GM04503 (cell line): ENCODE measurements around the gene TMEM140.
"Not testable (repeated sequence)": the region's sequence is repeated elsewhere in the genome, so short reads cannot be mapped to it uniquely, and the experiment has no call there.

Source experiments
- DNase-seq: peaks from one replicate; pipeline ENCODE4 v3.0.0-alpha.2; 2012; ENCODE audit warnings: low read depth

Gene TMEM140

DNA sequence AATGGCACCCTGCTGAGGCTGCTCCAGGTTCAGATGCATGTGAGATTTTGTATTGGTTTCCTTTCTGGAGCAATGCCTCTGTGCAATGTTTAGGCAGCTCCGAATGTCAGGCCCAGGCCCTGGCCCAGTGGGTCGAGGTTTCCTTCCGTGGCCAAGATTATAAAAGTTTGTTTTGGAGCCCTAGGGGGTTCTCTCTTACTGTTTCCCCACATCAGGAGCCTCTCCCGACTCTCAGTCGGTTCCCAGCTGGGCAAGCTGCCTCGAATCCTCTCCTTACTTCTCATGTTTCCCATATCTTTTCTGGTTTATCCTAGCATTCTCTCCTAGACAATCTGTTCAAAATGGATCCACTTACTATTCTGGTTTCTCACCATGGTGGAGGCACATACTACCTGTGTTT lies 11.0 kb downstream of the TMEM140 start:
- DNase-seq, result no peak

DNA sequence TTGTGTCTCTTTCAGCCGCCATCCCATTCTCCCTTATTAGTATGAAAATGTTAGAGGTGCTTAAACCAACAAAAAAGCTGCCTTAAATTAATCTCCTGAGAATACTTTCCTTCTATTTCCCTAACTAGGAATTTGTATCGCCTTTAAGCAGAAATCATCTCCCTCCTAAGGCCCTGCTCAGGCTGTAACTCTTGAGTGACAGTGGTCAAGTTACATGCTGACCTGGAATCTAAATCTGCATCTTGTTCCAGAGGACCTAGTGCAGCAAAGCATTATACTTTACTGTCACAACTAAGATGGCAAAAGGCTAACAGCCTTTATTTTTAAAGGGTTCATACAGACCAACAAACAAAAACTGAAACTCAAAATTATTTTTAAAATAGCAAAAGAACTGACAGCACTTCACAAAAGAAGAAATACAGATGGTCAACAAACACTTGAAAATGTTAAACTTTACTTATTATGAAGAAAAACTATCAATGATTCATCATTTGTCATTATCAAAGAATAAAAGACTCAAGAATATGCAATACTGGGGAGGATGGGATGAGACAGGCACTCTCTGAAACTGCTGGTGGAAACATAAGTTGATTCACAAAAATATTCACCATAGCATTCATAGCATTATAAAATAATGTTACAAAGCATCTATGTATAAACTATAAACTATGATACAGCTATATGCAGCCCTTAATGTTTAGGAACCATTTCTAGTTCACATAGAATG lies 11.7 kb downstream of the TMEM140 start:
- DNase-seq, result no peak

DNA sequence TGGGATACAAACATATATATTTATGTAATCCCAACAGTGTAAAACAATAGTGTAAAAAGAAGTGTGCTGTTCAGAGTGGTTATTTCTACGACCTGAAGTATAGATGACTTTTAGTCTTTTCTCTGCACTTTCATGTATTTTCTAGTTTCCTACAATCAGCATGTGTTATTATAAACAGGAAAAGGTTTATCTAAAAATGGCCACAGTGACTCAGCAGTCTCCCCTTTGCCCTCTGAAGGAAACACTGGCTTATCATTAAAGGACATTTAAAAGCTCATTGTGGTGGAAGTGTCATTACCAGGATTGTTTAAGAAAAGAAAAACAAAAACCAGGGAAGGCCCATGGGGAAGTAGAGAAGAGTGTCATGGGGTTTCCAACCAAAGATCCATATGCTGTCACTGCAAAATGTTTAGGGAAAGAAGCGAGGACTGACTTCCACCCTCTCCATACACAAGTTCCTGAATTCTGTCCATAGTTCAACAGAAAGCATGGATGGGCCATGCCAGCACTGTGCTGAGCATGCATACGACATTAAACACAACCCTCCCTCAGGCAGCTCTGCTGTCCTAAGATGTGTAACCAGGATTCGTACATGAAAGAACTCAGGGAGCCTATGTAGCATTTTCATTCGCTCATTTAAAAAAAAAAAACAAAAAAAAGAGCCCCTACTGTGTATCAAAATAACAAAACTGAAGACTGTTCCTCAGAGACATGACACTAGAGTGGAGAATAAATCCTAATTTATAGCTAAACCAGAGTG lies 12.4 kb downstream of the TMEM140 start:
- DNase-seq, result no peak

DNA sequence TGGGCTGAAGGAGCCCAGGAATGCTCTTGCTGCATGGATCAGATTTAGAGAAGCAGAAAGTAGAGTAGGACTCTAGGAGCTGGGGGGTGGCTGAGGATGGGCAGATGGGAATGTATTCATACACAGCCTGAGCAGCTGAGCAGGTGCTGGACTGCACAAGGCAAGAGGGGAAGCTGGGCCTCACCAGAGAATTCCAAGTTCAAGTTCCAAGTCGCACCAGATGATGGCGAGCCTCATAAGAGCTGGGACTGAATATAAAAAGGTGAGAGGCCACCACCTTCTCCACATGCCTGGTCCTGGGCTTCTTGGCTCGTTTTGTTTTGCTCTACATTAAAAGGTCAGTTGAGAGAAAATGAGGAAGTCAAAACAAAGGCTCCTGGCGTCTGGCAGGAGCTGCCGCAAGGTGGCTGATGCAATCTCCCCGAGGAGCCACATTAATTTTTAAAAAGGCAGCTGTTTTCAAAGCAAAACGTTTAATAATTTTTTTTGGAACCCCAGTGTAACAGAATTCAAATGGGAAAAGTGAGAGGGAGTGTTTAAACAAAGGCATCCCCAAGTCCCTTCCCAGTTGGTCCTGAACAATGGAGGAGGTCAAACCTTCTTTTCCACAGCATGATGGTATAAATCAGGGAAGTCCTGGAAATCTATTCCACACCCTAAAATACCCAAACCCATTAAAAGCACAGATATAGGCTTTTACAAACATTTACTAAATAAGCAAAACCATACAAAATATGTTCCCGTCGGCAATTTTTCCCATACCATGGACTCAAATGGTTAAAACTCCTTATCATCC lies 13.2 kb downstream of the TMEM140 start:
- no peak for DNase-seq

GRCh38 chr7:135161669-135162068 lies 13.8 kb downstream of the TMEM140 start:
- DNase-seq, result no peak

- no peak for DNase-seq
Measured at GRCh38 chr7:135162382-135163001, 14.6 kb downstream of the TMEM140 start.

DNA sequence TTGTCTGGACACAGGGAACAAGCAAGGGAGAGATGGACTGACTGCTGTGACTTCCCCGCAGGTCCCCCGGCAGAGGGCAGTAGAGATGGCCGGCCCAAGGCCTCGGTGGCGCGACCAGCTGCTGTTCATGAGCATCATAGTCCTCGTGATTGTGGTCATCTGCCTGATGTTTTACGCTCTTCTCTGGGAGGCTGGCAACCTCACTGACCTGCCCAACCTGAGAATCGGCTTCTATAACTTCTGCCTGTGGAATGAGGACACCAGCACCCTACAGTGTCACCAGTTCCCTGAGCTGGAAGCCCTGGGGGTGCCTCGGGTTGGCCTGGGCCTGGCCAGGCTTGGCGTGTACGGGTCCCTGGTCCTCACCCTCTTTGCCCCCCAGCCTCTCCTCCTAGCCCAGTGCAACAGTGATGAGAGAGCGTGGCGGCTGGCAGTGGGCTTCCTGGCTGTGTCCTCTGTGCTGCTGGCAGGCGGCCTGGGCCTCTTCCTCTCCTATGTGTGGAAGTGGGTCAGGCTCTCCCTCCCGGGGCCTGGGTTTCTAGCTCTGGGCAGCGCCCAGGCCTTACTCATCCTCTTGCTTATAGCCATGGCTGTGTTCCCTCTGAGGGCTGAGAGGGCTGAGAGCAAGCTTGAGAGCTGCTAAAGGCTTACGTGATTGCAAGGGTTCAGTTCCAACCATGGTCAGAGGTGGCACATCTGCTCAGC lies 16.6 kb downstream of the TMEM140 start:
- DNase-seq, result no peak

DNA sequence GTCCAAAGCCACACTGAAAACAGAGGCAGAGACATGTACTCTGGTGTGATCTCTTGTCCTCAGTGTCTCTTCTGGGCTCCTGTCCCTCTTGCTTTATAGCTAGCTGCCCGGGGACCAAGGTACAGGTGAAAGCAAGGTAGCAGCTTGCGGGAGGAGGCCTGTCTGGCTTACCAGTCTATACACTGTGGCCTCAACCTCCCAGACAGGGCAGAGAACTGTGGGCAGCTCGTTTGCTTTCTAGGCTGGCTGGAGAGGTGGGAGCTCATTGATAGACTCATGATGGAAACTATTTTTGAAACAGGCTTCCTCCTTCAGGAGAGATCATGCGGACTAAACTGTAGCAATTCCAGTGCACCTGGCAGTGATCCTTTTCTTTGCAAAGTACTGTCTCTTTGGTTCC lies 18.0 kb downstream of the TMEM140 start:
- DNase-seq, result no peak

- no peak for DNase-seq
Measured at GRCh38 chr7:135166338-135166990, 18.6 kb downstream of the TMEM140 start.

- no peak for DNase-seq
Measured at GRCh38 chr7:135167365-135167917, 19.6 kb downstream of the TMEM140 start.

DNA sequence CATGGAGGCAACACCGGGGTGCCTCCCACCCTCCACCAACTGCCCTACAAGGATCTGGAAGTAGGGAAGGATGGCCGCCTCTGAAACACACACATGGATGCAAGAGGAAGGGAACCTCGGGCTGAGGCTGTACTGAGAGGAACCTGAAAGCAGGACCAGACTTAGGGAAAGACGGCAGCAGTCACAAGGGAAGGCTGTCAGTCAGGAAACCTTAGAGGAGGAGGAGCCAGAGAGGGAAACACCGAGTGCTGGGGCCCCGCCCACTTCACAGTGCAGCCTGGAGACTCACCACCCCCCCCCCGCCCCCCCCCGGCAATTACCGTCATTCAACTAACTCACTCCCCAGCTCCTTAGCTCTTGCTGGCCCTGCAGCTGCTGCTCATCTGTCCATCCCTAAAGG lies 20.1 kb downstream of the TMEM140 start:
- DNase-seq, result no peak

DNA sequence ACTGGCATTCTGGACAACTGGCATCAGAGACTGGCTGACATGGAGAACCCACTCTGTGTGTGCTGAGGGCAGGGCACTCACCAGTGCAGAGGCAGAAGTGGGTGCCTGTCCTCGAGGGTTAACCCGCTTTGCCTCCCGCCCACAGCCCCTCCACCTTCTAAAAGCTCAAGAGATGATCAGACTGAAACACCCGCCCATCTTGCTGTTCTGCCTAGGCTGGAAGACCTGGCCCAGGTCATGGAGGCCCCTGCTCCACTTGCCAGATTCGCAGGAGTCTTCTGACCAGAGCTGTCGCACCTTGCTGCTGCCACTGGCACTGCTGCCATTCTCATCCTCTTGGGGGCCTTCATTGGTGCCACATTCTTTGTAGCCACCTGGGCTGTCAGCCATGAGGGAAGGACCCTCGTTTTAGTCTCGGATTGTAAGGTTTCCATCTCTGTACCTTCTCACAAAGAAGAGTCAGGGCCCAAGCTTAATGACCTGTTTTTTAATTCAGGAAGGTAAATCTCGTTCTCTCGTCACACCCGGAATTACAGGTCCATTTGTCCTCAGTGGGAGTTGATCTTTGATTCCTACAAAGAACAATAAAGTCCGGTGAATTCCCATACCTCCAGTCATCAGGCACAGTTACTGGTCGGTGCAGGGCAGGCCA lies 20.7 kb downstream of the TMEM140 start:
- DNase-seq, result no peak

- DNase-seq, result no peak
Measured at GRCh38 chr7:135169141-135169963, 21.5 kb downstream of the TMEM140 start.

- DNase-seq, result no peak
Measured at GRCh38 chr7:135169964-135170273, 22.0 kb downstream of the TMEM140 start.

- peak; percentile 61 for DNase-seq
Measured at GRCh38 chr7:135170274-135170997, 22.6 kb downstream of the TMEM140 start, which contains the start of gene CYREN. TSS of gene CYREN (minus strand) at chr7:135170707. CDS start at chr7:135168922, 1,785 bp downstream.

DNA sequence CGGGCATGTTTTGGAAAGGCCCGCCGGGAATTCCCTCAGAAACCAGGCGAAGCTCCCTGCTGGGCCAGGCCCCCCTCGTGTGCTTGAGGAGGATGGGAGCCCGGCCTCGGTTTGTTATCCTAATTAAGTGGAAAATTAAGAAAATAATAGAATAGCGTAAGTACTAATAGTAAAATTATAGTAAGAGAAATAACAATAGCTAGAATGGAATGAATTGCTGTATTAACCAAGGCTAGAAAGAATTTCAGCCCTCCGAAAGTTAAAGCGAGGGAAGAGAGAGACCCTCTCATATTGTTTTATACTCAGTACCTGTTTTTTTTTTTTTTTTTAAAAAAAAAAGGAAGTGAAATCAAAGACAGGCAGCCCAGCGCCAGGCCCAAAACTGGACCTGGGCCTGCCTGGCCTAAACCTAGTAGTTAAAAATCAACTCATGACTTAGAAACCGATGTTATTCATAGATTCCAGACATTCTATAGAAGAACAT lies 23.2 kb downstream of the TMEM140 start:
- DNase-seq, result not testable (repeated sequence)

- DNase-seq, result not testable (repeated sequence)
Measured at GRCh38 chr7:135171581-135172291, 23.9 kb downstream of the TMEM140 start.

DNA sequence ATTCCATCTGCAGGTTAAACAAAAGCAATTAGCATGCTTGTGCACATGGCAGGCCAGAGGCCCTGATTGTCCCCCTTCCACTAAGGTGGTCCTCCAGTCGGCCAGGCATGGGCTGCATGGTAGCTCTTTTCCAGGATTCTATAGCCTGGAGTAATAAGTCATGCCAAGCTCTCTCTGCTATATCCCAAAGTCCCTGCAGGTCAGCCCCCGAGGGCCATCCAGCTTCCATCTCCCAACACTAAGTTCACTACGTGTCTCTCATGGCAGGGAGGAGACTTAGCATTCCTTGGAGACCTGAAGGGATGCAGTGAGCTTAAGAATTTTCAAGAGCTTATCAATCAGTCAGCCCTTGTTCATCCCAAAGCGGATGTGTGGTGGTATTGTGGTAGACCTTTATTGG lies 26.0 kb downstream of the TMEM140 start:
- DNase-seq, result not testable (repeated sequence)
